Esophagus muscularis mucosa (tissue), 4 donors: Measurements from ENCODE around the gene BRD1.

Experiments used
- EP300 ChIP-seq: sonication (generic); formaldehyde crosslinking; IDR thresholded peaks from one replicate; pipeline ENCODE4 v1.6.1; 2017; ENCODE audit warnings: antibody characterized with exemption
- POLR2A ChIP-seq: fragments of 450-650 bp; IDR thresholded peaks from one replicate; pipeline ENCODE4 v1.6.1; 2017; ENCODE audit warnings: antibody characterized with exemption, moderate library complexity, mild to moderate bottlenecking, low read depth
- POLR2AphosphoS5 ChIP-seq, 2 donors: sonication (generic); formaldehyde crosslinking; IDR thresholded peaks; one replicate each; pipeline ENCODE4 v1.6.1; 2017; ENCODE audit warnings: antibody characterized with exemption in 2 of 2
- TF ChIP-seq, protein P1 (sequence below), 3 experiments: fragments of 200-600 bp in 2 of 3; fragments of 450-650 bp in 1 of 3; sonication (generic) in 2 of 3; IDR thresholded peaks; one replicate each; pipeline ENCODE4 v1.5.1; 2017 to 2019; ENCODE audit warnings: antibody characterized with exemption in 3 of 3, mild to moderate bottlenecking in 2 of 3, moderate library complexity in 1 of 3

- no peak for TF ChIP-seq POLR2AphosphoS5 (IDR thresholded peaks at IDR 0.05)
- TF ChIP-seq, protein P1, sequence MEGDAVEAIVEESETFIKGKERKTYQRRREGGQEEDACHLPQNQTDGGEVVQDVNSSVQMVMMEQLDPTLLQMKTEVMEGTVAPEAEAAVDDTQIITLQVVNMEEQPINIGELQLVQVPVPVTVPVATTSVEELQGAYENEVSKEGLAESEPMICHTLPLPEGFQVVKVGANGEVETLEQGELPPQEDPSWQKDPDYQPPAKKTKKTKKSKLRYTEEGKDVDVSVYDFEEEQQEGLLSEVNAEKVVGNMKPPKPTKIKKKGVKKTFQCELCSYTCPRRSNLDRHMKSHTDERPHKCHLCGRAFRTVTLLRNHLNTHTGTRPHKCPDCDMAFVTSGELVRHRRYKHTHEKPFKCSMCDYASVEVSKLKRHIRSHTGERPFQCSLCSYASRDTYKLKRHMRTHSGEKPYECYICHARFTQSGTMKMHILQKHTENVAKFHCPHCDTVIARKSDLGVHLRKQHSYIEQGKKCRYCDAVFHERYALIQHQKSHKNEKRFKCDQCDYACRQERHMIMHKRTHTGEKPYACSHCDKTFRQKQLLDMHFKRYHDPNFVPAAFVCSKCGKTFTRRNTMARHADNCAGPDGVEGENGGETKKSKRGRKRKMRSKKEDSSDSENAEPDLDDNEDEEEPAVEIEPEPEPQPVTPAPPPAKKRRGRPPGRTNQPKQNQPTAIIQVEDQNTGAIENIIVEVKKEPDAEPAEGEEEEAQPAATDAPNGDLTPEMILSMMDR (IDR thresholded peaks at IDR 0.05), result no peak
- no peak for TF ChIP-seq POLR2A
- no peak for TF ChIP-seq EP300
These were observed 77.7 kb downstream of the BRD1 start for GRCh38 chr22:49749885-49750510.
